B cell (primary cell): ENCODE data around the gene PDCD6IP. TPM values are rescaled to one million over a fixed set of nuclear protein-coding genes. Genes with fewer than 3 reads are reported as not detected.

ENCODE experiments used
- ATAC-seq: fragments of 200-7000 bp; cut with Tn5 transposase; one replicate; pipeline ENCODE4 v1.10.0; 2021; ENCODE audit warnings: low read depth, mild to moderate bottlenecking, moderate number of reproducible peaks, moderate library complexity
- CTCF ChIA-PET: fragments of 350-600 bp; sonication (Branson Sonifier 250); formaldehyde crosslinking; loops from one replicate; lab custom pipeline; 2021; ENCODE audit warnings: antibody characterized with exemption, inconsistent platforms; lab: Charles Lee
- POLR2A ChIA-PET: fragments of 350-600 bp; sonication (Branson Sonifier 250); formaldehyde crosslinking; loops from one replicate; lab custom pipeline; 2021; ENCODE audit warnings: antibody characterized with exemption; lab: Charles Lee
- DNase-seq: peaks from one replicate; pipeline ENCODE4 v3.0.0; 2013
- H2AFZ ChIP-seq: 2 replicates; pipeline ENCODE4 v1.6.1; 2012; ENCODE audit warnings: mild to moderate bottlenecking, low read depth, low read length; ENCODE audit not compliant: insufficient read depth, poor library complexity, severe bottlenecking
- H3K27ac ChIP-seq, 2 donors: 1 replicate in 1 of 2; 2 replicates in 1 of 2; pipeline ENCODE4 v1.5.1; 2012 to 2013; ENCODE audit warnings: low read length in 2 of 2, mild to moderate bottlenecking in 2 of 2, moderate library complexity in 1 of 2
- H3K27me3 ChIP-seq, 4 experiments: fragments of 200-600 bp in 1 of 4; sonication (generic) in 1 of 4; replicated peaks in 1 of 4; 1 replicate in 2 of 4; 2 replicates in 2 of 4; pipeline versions ENCODE4 v1.6.1 to v1.7.0; 2013 to 2016; ENCODE audit warnings: low read length in 3 of 4, mild to moderate bottlenecking in 2 of 4, mixed read lengths in 1 of 4, moderate library complexity in 1 of 4; ENCODE audit not compliant: insufficient read depth in 4 of 4, control insufficient read depth in 3 of 4; ENCODE audit errors: control extremely low read depth in 1 of 4
- H3K36me3 ChIP-seq, 2 experiments: replicated peaks in 1 of 2; 1 replicate in 1 of 2; 2 replicates in 1 of 2; pipeline versions ENCODE4 v1.6.1 to v1.7.1; 2013; ENCODE audit warnings: low read length in 1 of 2; ENCODE audit not compliant: insufficient read depth in 2 of 2, control insufficient read depth in 1 of 2; ENCODE audit errors: control extremely low read depth in 1 of 2, extremely low read depth in 1 of 2
- H3K4me1 ChIP-seq, 2 donors: fragments of 200-600 bp in 1 of 2; sonication (generic) in 1 of 2; 1 replicate in 1 of 2; 2 replicates in 1 of 2; pipeline versions ENCODE4 v1.5.1 to v1.6.1; 2013 to 2017; ENCODE audit warnings: low read length in 2 of 2; ENCODE audit not compliant: control insufficient read depth in 2 of 2, insufficient read depth in 2 of 2
- H3K4me2 ChIP-seq: replicated peaks from 2 replicates; pipeline ENCODE3; 2012; ENCODE audit warnings: mild to moderate bottlenecking, low read depth, low read length; ENCODE audit not compliant: poor library complexity, severe bottlenecking
- H3K4me3 ChIP-seq, 5 experiments: fragments of 200-600 bp in 1 of 5; sonication (generic) in 1 of 5; 1 replicate in 3 of 5; 2 replicates in 2 of 5; pipeline versions ENCODE4 v1.5.1 to v1.7.0; 2011 to 2016; ENCODE audit warnings: low read length in 4 of 5, mild to moderate bottlenecking in 4 of 5, low read depth in 2 of 5, control low read depth in 1 of 5, moderate library complexity in 1 of 5; ENCODE audit not compliant: insufficient read depth in 1 of 5; ENCODE audit errors: control extremely low read depth in 1 of 5, extremely low read depth in 1 of 5
- H3K79me2 ChIP-seq: fragments of 200-600 bp; sonication (generic); one replicate; pipeline ENCODE4 v1.6.0; 2016; ENCODE audit warnings: low read length; ENCODE audit not compliant: control insufficient read depth, insufficient read depth
- H3K9ac ChIP-seq: fragments of 200-600 bp; sonication (generic); 2 replicates; pipeline ENCODE4 v1.6.1; 2017; ENCODE audit warnings: mild to moderate bottlenecking, low read length, moderate library complexity
- H3K9me3 ChIP-seq, 3 donors: one replicate each; pipeline versions ENCODE4 v1.6.1 to v1.7.1; 2013; ENCODE audit warnings: low read length in 2 of 3; ENCODE audit not compliant: control insufficient read depth in 2 of 3, insufficient read depth in 1 of 3; ENCODE audit errors: control extremely low read depth in 1 of 3
- H4K20me1 ChIP-seq: 2 replicates; pipeline ENCODE4 v1.6.0; 2012; ENCODE audit warnings: mild to moderate bottlenecking, low read length; ENCODE audit not compliant: insufficient read depth, control insufficient read depth, poor library complexity, severe bottlenecking
- H3K27ac Mint-ChIP-seq: one replicate; pipeline ENCODE4 v1.8.0; 2021; ENCODE audit warnings: mixed read lengths
- H3K27me3 Mint-ChIP-seq: one replicate; pipeline ENCODE4 v1.8.0; 2021; ENCODE audit warnings: mixed read lengths
- H3K4me1 Mint-ChIP-seq: one replicate; pipeline ENCODE4 v1.8.0; 2021; ENCODE audit warnings: mixed read lengths
- H3K4me3 Mint-ChIP-seq: one replicate; pipeline ENCODE4 v1.8.0; 2021; ENCODE audit warnings: mixed read lengths
- H3K9me3 Mint-ChIP-seq: one replicate; pipeline ENCODE4 v1.8.0; 2022; ENCODE audit warnings: mixed read lengths; ENCODE audit not compliant: insufficient read depth
- EZH2 ChIP-seq: IDR thresholded peaks from 2 replicates; pipeline ENCODE4 v1.6.1; 2012; ENCODE audit warnings: borderline replicate concordance, low read depth, mild to moderate bottlenecking, moderate library complexity, low read length; ENCODE audit not compliant: insufficient read depth, poor library complexity, severe bottlenecking
- WGBS: methylation state at CpG from one replicate; pipeline ENCODE4 v1.1.5; 2013; ENCODE audit warnings: missing lambda C conversion rate; ENCODE audit not compliant: insufficient coverage; 5-methylcytosine and 5-hydroxymethylcytosine counted together
- intact Hi-C: fragments of 100-400 bp; cut with micrococcal nuclease; formaldehyde crosslinking; loops from one replicate; pipeline ENCODE4 v1.10.0; 2022
- polyA plus RNA-seq: library from polyadenylated mRNA; depleted of rRNA; stranded (reverse); fragments of >200 nt; gene quantifications from 2 replicates; pipeline ENCODE4 v1.2.3, GENCODE V29; 2012
- total RNA-seq, 2 donors: library from RNA; stranded (reverse); fragments of 120-200 nt in 1 of 2; gene quantifications; 1 replicate in 1 of 2; 2 replicates in 1 of 2; pipeline versions ENCODE4 v1.2.3 to v1.2.4, GENCODE V29; 2013 to 2022
- TF ChIP-seq, protein P1 (sequence below): fragments of 200-600 bp; IDR thresholded peaks from one replicate; pipeline ENCODE4 v1.8.0; 2022; ENCODE audit warnings: antibody characterized with exemption, mild to moderate bottlenecking

Gene PDCD6IP
- total and polyA plus RNA-seq, 2 donors (not counting 1 experiment from before 2014, with no cell fraction given) = 103 to 276 TPM

- no peak overlapping the region for H3K4me3 ChIP-seq
- TF ChIP-seq, protein P1, sequence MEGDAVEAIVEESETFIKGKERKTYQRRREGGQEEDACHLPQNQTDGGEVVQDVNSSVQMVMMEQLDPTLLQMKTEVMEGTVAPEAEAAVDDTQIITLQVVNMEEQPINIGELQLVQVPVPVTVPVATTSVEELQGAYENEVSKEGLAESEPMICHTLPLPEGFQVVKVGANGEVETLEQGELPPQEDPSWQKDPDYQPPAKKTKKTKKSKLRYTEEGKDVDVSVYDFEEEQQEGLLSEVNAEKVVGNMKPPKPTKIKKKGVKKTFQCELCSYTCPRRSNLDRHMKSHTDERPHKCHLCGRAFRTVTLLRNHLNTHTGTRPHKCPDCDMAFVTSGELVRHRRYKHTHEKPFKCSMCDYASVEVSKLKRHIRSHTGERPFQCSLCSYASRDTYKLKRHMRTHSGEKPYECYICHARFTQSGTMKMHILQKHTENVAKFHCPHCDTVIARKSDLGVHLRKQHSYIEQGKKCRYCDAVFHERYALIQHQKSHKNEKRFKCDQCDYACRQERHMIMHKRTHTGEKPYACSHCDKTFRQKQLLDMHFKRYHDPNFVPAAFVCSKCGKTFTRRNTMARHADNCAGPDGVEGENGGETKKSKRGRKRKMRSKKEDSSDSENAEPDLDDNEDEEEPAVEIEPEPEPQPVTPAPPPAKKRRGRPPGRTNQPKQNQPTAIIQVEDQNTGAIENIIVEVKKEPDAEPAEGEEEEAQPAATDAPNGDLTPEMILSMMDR = no peak
- H3K9ac ChIP-seq = no peak overlapping the region
- WGBS = no CpG with 5 or more reads among the region's 3 CpGs
- intact Hi-C loops = no loop called here
- H3K27me3 ChIP-seq = no peaks in the 10 kb centered on the region
- no peak overlapping the region for H3K4me2 ChIP-seq
- no peak overlapping the region for H3K27ac ChIP-seq
- H2AFZ ChIP-seq = no peak overlapping the region
- Mint-ChIP-seq H3K27me3 (no peaks in the 10 kb centered on the region), H3K4me3 (no peak overlapping the region), H3K9me3 (no peaks in the 10 kb centered on the region), H3K27ac (no peak overlapping the region), H3K4me1 (peaks cover 10% of the 10 kb centered on the region)
- ATAC-seq = no peak
- peaks cover 4 to 42% of the 10 kb centered on the region in 2 experiments for H3K36me3 ChIP-seq
- POLR2A ChIA-PET = no interaction called here
- H3K4me1 ChIP-seq = peaks cover 5% of the 10 kb centered on the region in 2 donors
- no peaks in the 10 kb centered on the region for H3K79me2 ChIP-seq
- CTCF ChIA-PET = no interaction called here
- H3K9me3 ChIP-seq = peaks cover 0 to 5% (median 1%) of the 10 kb centered on the region in 3 donors
- DNase-seq = no peak
- H4K20me1 ChIP-seq = no peaks in the 10 kb centered on the region
Observed at GRCh38 chr3:33839283-33839682, 40.9 kb downstream of the PDCD6IP start.

- ATAC-seq (no peak), DNase-seq (no peak)
- Histone ChIP-seq H3K36me3 (peaks cover 2 to 51% of the 10 kb centered on the region in 2 experiments), H3K4me3 (no peak overlapping the region), H2AFZ (no peak overlapping the region), H3K27me3 (no peaks in the 10 kb centered on the region), H3K9me3 (peaks cover 0 to 4% (median 1%) of the 10 kb centered on the region in 3 donors), H3K27ac (no peak overlapping the region), H4K20me1 (no peaks in the 10 kb centered on the region), H3K4me1 (peaks cover 0 to 3% of the 10 kb centered on the region in 2 donors), H3K4me2 (no peak overlapping the region), H3K9ac (no peak overlapping the region), H3K79me2 (no peaks in the 10 kb centered on the region)
- Mint-ChIP-seq H3K9me3 (no peaks in the 10 kb centered on the region), H3K4me1 (peaks cover 5% of the 10 kb centered on the region), H3K4me3 (no peak overlapping the region), H3K27me3 (no peaks in the 10 kb centered on the region), H3K27ac (no peak overlapping the region)
- 100% methylated on average over 2 of the region's 2 CpGs for WGBS
- intact Hi-C loops = no loop called here
- ChIA-PET CTCF (no interaction called here), POLR2A (no interaction called here)
- TF ChIP-seq EZH2 = no peak
- TF ChIP-seq, protein P1 = no peak
Observed at GRCh38 chr3:33840179-33840578, 41.7 kb downstream of the PDCD6IP start.
